ENCODE measurements around the gene CHTF18.
"Not testable (repeated sequence)": the region's sequence is repeated elsewhere in the genome, so short reads cannot be mapped to it uniquely, and the experiment has no call there.

- not testable (repeated sequence) for TF ChIP-seq POLR2A, CTCF (IDR thresholded peaks at IDR 0.05)
Measured at GRCh38 chr16:776298-776697, 12.1 kb upstream of the CHTF18 start.

Measured in right lobe of liver (tissue), 4 donors.